Measurements from ENCODE around the gene NPBWR2. TPM values are rescaled to one million over a fixed set of nuclear protein-coding genes. Genes with fewer than 3 reads are reported as not detected.

NPBWR2 gene
- total RNA-seq, 1 experiment from 2014 or later: not detected

GRCh38 chr20:64069614-64070243 lies 37.6 kb downstream of the NPBWR2 start:
- H3K9me3 ChIP-seq (replicated peaks): no peaks in the 10 kb centered on the region
- H3K4me1 ChIP-seq (replicated peaks): peaks cover 65% of the 10 kb centered on the region
- H3K27ac ChIP-seq: peak overlapping the region; percentile 33; the same call in 1 of the 2 replicates
- no peak overlapping the region for H3K4me3 ChIP-seq
- H3K27me3 ChIP-seq (replicated peaks): no peaks in the 10 kb centered on the region
- peaks cover 79% of the 10 kb centered on the region for H3K36me3 ChIP-seq
- DNase-seq (ENCODE audit: low read depth in 1 of 2, low spot score in 2 of 2): peak; percentile 79 to 88

- Histone ChIP-seq H3K4me1 (replicated peaks) (peaks cover 65% of the 10 kb centered on the region), H3K36me3 (peaks cover 77% of the 10 kb centered on the region), H3K27ac (no peak overlapping the region), H3K4me3 (no peak overlapping the region), H3K9me3 (replicated peaks) (no peaks in the 10 kb centered on the region), H3K27me3 (replicated peaks) (no peaks in the 10 kb centered on the region)
- DNase-seq (ENCODE audit: low read depth in 1 of 2, low spot score in 2 of 2): no peak
Observed at GRCh38 chr20:64069209-64069613, 38.2 kb downstream of the NPBWR2 start.

GRCh38 chr20:64068386-64069208 lies 38.8 kb downstream of the NPBWR2 start:
- no peaks in the 10 kb centered on the region for H3K27me3 ChIP-seq (replicated peaks)
- no peak overlapping the region for H3K4me3 ChIP-seq
- no peak for DNase-seq (ENCODE audit: low read depth in 1 of 2, low spot score in 2 of 2)
- peaks cover 74% of the 10 kb centered on the region for H3K36me3 ChIP-seq
- H3K9me3 ChIP-seq (replicated peaks): no peaks in the 10 kb centered on the region
- H3K4me1 ChIP-seq (replicated peaks): peaks cover 69% of the 10 kb centered on the region
- no peak overlapping the region for H3K27ac ChIP-seq

- no peak for DNase-seq (ENCODE audit: low read depth in 1 of 2, low spot score in 2 of 2)
- Histone ChIP-seq H3K4me3 (no peak overlapping the region), H3K9me3 (replicated peaks) (no peaks in the 10 kb centered on the region), H3K27me3 (replicated peaks) (no peaks in the 10 kb centered on the region), H3K27ac (no peak overlapping the region), H3K4me1 (replicated peaks) (peaks cover 77% of the 10 kb centered on the region), H3K36me3 (peaks cover 74% of the 10 kb centered on the region)
Observed at GRCh38 chr20:64067733-64068307, 39.5 kb downstream of the NPBWR2 start.

GRCh38 chr20:64067005-64067632 lies 40.2 kb downstream of the NPBWR2 start:
- peaks cover 74% of the 10 kb centered on the region for H3K36me3 ChIP-seq
- no peaks in the 10 kb centered on the region for H3K27me3 ChIP-seq (replicated peaks)
- H3K9me3 ChIP-seq (replicated peaks): no peaks in the 10 kb centered on the region
- no peak overlapping the region for H3K27ac ChIP-seq
- peaks cover 84% of the 10 kb centered on the region for H3K4me1 ChIP-seq (replicated peaks)
- DNase-seq (ENCODE audit: low read depth in 1 of 2, low spot score in 2 of 2): peak in 1 of 2 experiments; percentile 18
- H3K4me3 ChIP-seq: no peak overlapping the region

- peak; percentile 64 to 78 for DNase-seq (ENCODE audit: low read depth in 1 of 2, low spot score in 2 of 2)
- Histone ChIP-seq H3K4me1 (replicated peaks) (peaks cover 92% of the 10 kb centered on the region), H3K27ac (peak overlapping the region; percentile 44), H3K36me3 (peaks cover 71% of the 10 kb centered on the region), H3K9me3 (replicated peaks) (no peaks in the 10 kb centered on the region), H3K4me3 (no peak overlapping the region), H3K27me3 (replicated peaks) (no peaks in the 10 kb centered on the region)
Observed at GRCh38 chr20:64065974-64066343, 41.4 kb downstream of the NPBWR2 start.

GRCh38 chr20:64065062-64065973 lies 42.0 kb downstream of the NPBWR2 start:
- Histone ChIP-seq H3K27ac (peak overlapping the region; percentile 44), H3K27me3 (replicated peaks) (no peaks in the 10 kb centered on the region), H3K4me3 (no peak overlapping the region), H3K9me3 (replicated peaks) (no peaks in the 10 kb centered on the region), H3K4me1 (replicated peaks) (peaks cover 87% of the 10 kb centered on the region), H3K36me3 (peaks cover 66% of the 10 kb centered on the region)
- peak in 1 of 2 experiments; percentile 37 for DNase-seq (ENCODE audit: low read depth in 1 of 2, low spot score in 2 of 2)

- H3K27me3 ChIP-seq (replicated peaks): no peaks in the 10 kb centered on the region
- peak overlapping the region; percentile 44 for H3K27ac ChIP-seq
- no peaks in the 10 kb centered on the region for H3K9me3 ChIP-seq (replicated peaks)
- peaks cover 76% of the 10 kb centered on the region for H3K4me1 ChIP-seq (replicated peaks)
- H3K4me3 ChIP-seq: peak overlapping the region; percentile 74
- peak; percentile 87 for DNase-seq (ENCODE audit: low read depth in 1 of 2, low spot score in 2 of 2)
- H3K36me3 ChIP-seq: peaks cover 67% of the 10 kb centered on the region
Observed at GRCh38 chr20:64064145-64064698, 43.1 kb downstream of the NPBWR2 start.

- no peak for DNase-seq (ENCODE audit: low read depth in 1 of 2, low spot score in 2 of 2)
- H3K4me1 ChIP-seq (replicated peaks): peaks cover 72% of the 10 kb centered on the region
- H3K27me3 ChIP-seq (replicated peaks): no peaks in the 10 kb centered on the region
- peak overlapping the region; percentile 74 for H3K4me3 ChIP-seq
- peaks cover 67% of the 10 kb centered on the region for H3K36me3 ChIP-seq
- H3K9me3 ChIP-seq (replicated peaks): no peaks in the 10 kb centered on the region
- H3K27ac ChIP-seq: peak overlapping the region; percentile 44
Observed at GRCh38 chr20:64063389-64064144, 43.8 kb downstream of the NPBWR2 start.

- Histone ChIP-seq H3K9me3 (replicated peaks) (no peaks in the 10 kb centered on the region), H3K27ac (peak within 1 kb of the TSS; percentile 44), H3K27me3 (replicated peaks) (no peaks in the 10 kb centered on the region), H3K4me3 (peak within 1 kb of the TSS; percentile 74), H3K36me3 (peaks cover 68% of the 10 kb centered on the region), H3K4me1 (replicated peaks) (peaks cover 73% of the 10 kb centered on the region)
- peak; percentile 80 to 96 for DNase-seq (ENCODE audit: low read depth in 1 of 2, low spot score in 2 of 2)
Observed at GRCh38 chr20:64062596-64063388, 44.6 kb downstream of the NPBWR2 start, which contains the start of gene TCEA2. TSS of gene TCEA2 (plus strand) at chr20:64063198. CDS start at chr20:64063313, 115 bp downstream.

- no peak for DNase-seq (ENCODE audit: low read depth in 1 of 2, low spot score in 2 of 2)
- peaks cover 75% of the 10 kb centered on the region for H3K4me1 ChIP-seq (replicated peaks)
- no peaks in the 10 kb centered on the region for H3K27me3 ChIP-seq (replicated peaks)
- H3K27ac ChIP-seq: no peak overlapping the region
- peak overlapping the region; percentile 74; the same call in 1 of the 2 replicates for H3K4me3 ChIP-seq
- H3K9me3 ChIP-seq (replicated peaks): no peaks in the 10 kb centered on the region
- peaks cover 73% of the 10 kb centered on the region for H3K36me3 ChIP-seq
Observed at GRCh38 chr20:64062276-64062595, 45.1 kb downstream of the NPBWR2 start.

Measured in SJSA1 (cell line).